Measurements from ENCODE around the gene LOXL1.

LOXL1 gene

DNA sequence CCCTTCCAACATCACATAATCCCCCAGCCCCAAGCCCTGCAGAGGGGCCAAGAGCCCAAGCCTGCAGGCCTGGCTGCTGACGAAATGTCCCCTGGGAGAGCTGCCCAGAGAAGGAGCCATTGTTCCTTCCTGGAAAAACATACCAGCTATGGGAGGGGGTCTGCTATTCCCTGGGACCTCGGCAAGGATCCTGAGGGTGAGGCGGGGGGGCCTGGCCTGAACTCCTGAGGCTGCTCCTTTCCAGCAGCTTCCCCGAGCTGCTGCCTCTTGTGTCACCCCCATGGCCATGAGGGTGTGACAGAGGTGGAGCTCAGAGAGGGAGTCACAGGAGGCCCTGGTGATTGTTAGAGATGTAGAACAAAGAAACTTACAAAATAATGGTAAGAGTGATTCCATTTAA, 12.9 kb downstream of the LOXL1 start:
- no peak for DNase-seq (ENCODE audit: low read depth)

DNA sequence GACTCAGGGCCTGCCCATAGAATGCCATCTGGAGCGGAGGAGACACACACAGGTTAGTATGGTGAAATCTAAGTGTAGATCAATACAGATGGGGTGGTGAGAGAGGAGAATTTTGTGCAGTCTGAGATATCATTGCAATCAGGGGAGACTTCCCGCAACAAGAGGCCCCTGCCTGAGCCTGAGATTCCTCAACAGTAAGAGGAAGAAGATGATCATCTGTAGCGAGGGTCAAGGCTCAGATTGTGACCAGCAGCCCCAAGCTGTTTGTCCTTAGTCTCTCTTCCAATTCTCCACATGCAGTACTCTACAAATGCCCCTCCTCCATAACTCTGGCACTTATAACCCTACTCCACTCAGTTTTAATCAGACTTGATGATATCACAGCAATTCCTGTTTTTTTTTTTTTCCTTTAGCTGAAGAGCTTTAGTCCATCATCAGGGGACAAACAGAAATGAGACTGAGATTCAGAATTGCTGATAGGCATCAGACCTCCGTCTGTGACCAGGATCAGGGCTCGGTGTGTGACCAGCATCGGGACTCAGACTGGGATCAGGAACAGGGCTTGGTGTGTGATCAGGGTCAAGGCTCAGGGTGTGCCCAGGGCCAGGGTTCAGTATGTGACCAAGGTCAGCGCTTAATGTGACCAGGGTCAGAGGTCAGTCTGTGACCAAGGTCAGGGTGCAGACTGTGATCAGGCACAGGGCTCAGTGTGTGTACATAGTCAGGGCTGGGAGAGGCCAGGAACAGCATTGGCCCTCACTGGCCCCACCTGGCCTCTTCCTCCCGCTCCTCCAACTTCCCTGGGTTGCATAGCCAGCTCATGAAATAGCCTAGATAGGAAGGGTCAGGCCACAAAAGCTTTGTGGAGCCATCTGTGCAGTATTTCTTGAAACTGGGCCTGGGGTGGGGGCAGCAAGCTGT, 14.1 kb downstream of the LOXL1 start:
- DNase-seq (ENCODE audit: low read depth), result no peak

DNA sequence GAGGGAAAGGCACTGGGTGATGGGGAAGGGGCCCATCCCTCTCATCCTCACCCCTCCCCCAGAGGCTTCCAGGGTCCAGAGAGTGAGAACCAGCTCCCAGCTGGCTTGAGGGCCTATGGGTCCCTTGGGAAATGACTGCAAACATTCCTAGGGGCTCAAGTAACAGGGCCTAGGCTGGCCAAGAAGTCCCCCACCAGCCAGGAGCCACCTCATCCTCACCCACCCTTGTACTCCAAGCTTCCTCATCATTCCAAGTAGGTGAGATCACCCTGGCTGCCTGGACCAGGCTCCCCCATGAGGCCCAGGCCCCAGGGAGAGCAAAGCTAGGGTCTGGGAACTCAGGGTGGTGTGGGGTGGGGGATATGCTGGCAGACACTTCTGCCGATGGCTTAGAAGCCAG, 14.8 kb downstream of the LOXL1 start:
- peak; percentile 90 for DNase-seq (ENCODE audit: low read depth)

DNA sequence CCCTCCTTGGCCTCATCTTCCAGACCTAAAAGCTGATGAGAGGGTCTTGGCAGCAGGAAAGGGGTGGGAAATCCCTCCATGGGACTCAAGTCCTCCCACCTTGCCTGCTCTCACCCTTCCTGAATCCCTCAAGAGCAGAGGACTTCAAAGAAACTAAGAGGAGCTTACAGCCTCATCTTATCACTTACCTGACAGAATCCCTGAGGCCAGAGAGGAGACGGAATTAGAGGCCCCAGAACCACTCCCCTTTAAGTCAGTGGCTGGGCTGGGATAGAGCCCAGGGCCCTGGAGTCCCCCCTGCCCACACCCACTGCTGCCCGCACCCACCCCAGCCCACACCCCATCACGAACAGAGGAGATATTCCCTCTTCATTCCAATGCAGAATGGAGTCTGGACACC, 15.2 kb downstream of the LOXL1 start:
- DNase-seq (ENCODE audit: low read depth), result no peak

DNA sequence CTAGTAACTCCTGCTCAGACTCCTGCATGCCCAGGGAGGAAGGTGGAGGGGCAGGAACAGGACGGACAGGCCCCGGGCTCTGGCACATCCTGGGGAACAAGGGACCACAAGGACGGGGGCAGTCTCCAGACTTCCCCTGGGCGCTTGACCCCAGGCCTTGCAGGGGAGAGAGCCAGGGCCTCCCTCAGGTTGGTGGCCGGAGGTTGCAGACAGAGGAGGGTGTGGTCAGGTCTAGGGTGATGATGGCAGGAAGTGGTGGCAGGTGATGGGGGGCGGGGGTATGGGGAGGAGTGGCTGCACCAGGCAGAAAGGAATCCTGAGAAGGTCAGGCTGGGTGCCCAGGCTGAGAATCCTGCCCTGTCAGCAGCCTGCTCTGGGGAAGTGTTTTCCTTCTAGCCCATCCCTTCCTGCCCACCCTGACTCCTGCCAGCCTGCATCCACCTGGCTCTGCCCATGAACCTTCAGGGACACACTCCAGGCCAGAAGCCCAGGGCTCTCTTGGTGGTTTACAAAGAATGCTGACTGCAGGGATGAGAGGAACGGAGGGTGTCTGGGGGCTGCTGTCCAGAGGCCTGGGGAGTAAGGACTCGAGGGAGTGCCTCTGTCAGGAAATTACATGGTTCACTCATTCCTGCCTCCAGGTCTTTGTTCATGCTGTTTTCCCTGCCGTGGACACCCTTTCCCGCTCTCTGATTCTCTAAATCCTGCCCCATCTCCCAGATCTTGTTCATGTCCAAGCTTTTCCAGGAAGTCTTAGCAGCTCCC, 15.8 kb downstream of the LOXL1 start:
- no peak for DNase-seq (ENCODE audit: low read depth)

DNA sequence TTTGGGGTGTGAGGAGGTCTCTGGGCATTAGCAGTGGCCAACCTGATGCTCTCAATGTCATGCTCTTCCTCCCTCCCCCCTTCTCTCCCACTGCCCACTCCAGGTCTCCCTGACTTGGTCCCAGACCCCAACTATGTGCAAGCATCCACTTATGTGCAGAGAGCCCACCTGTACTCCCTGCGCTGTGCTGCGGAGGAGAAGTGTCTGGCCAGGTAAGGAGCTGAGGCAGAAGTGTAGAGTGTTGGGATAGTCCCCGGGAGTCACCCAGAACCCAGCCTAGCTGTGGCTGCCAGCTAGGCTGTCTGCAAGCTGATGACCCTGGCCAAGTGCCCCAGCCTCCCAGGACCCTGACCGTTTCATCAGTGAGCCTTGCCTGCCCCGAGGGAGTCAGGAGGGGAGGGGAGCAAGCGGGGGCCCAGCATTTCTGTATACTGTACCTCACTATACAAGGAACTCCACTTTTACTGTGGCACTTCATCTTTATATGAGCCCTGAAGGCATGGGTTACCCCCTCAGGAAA, 16.5 kb downstream of the LOXL1 start:
- no peak for DNase-seq (ENCODE audit: low read depth)

DNA sequence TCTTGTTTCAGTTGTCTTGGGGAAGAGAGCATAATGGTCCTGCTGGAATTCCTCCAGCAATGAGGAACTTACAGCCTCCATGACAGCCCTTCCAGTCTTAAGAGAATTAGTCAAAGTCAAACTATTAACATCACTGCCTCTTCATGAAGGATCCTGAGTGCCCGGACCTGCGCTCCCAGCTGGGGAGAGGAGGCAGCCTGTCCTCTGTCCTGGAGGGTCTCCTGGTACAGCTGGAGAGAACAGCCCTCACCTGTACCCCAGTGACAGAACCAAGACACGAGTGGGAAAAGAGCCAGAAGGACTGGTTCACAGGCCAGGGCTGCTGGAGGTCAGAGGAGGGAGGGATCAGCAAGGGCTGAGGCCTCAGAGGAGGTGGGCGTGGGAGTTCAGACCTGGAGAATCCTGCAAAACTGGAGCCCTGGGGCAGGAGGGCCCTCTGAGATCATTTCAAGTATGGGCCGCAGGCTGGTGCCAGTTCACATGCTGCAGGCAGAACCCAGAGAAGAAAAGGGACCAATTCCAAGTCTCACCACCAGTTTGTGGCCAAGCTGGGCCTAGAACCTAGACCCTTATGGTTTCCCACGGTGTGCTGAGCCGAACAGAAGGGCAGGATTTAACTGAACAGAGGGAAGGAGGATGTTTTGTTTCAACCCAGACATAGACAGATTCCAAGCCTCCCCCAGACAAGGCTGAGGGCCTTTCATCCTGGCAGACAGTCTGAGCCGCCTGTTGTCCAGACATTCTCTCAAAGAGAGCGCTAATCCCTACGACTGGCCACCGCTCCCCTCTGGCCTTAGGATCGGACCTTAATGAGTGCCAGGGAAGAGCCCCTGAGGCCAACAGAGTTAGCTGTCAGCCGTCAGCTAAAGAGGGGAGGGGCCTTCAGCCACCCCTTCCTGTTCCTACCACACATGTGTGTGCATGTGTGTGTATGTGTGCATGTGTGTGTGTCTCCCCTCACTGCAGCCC, 18.2 kb downstream of the LOXL1 start:
- no peak for DNase-seq (ENCODE audit: low read depth)

DNA sequence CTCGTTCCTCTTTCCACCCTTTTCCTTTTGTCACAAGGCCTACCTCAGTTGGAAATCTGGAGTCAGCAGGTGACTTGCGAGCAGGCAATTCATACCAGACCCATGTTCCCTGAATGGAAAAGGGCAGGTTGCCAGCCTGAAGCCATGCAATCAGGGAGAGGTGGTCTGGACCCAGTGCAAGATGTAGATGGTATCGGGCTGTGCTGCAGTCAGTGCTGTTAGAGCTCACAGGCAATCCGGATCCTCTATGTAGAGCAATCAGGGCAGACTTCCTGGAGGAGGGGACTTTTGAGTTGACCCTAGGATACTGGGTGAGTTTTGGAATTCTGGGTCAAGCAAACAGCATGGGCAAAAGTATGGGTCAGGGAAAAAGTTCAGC, 18.9 kb downstream of the LOXL1 start:
- no peak for DNase-seq (ENCODE audit: low read depth)

DNA sequence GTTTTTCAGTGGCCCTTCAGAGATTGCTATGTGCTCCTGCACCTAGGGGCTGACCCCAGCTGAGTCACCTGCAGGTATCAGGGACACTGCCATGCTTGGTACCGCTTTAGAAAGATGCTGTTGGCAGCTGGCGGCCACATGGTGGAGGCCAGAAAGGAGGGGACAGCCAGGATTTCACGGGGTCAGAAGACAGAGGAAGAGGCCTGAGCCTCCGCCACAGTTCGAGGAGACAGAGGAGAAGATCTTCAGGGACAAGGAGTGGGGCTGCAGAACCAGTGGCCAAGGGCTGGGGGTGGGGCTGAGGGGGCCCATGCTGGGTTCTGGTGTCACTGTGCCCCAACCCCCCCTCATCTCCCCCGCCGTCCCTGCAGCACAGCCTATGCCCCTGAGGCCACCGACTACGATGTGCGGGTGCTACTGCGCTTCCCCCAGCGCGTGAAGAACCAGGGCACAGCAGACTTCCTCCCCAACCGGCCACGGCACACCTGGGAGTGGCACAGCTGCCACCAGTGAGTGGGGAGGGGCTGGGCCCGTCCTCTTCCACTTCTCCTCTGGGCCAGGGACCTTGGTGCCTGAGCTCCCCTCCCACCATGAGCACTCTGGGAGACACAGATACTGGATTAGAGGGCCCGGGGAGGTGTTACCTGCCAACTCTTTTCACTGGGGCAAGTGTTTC, 19.9 kb downstream of the LOXL1 start:
- DNase-seq (ENCODE audit: low read depth), result no peak

DNA sequence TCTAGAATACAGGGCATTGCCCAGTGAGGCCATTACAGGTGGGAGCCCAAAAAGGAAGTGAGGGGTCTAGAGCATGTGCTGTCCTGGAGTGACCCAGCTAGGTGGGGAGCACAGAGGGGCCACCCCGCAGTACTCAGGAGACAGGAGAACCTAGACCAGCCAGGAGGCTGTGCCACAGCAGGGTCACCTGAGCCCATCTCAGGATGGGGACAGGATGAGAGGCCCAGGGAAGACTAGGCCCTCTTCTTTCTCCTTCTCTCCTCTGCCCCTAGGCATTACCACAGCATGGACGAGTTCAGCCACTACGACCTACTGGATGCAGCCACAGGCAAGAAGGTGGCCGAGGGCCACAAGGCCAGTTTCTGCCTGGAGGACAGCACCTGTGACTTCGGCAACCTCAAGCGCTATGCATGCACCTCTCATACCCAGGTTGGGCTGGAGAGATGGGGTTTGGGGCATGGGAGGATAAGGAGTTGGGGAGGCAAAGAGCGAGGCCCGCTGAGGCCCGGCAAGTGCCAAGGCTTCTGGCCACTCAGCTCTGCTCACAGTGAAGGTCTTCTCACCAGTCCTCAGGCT, 20.6 kb downstream of the LOXL1 start:
- no peak for DNase-seq (ENCODE audit: low read depth)

DNA sequence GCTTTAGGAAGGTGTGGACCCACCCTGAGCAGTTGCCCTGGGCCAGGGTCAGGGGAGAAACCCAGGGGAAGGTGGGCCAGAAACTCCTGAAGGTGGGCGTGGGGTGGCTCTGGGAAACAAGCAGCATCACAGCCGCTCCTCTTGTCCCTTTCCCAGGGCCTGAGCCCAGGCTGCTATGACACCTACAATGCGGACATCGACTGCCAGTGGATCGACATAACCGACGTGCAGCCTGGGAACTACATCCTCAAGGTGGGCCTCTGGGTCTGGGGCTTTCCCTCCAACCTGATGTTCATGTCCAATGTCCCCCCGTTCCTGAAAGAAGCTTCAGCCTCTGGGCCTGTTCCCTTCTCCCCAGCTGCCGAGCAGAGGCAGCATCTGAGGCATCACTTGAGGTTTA, 21.4 kb downstream of the LOXL1 start:
- DNase-seq (ENCODE audit: low read depth), result no peak

DNA sequence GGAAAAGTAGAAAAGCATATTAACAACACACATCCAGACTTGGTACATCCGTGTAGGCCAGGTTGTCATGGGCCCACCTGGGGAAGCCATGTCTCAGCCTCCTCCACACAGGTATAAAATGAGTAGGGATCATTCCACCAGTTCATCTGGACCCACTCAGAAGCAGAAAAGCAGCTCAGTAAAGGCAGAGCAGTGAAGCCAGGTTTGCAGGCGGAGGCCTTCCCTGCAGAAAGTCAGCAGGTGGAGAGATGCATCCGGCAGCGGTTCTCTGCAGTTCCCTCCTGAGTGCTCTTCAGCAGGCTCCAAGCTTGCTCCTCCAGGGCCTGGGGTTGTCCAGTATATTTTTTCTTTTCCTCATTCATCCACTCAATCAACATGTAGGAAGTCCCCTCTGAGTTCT, 22.1 kb downstream of the LOXL1 start:
- no peak for DNase-seq (ENCODE audit: low read depth)

DNA sequence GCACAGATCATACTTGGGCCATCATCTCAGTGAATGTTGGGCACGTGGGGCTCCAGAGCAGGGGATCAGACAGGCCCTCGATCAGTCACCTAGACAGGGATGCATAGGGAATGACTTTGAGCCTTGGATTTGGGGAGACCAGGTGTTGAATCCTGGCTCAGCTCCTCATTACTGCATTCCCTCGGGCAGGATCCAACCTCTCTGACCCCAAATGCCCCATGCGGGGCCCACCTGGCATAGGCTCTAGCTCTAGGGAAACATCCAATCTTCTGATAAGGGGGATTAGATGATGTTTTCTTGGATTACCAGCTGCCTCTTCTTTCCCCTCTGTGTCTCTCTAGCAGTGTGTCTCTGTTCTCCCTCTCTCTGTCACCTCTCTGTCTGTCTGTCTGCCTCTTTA, 22.7 kb downstream of the LOXL1 start:
- no peak for DNase-seq (ENCODE audit: low read depth)

DNA sequence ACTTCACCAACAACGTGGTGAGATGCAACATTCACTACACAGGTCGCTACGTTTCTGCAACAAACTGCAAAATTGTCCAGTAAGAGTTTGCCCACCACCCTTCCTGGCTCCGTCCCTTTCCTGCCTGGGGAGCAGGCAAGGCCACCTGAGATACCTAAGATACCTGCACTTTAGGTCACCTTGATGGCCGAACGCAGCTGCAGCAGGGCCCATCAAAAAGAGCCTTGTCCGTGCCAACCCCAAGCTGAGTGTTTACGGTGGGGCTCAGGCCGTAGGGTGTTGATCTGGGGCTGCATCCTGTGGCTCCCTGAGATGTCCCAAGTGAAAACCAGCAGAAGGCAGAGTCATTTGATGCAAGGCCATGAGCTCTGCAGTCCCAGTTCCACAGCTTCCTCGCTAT, 23.2 kb downstream of the LOXL1 start:
- no peak for DNase-seq (ENCODE audit: low read depth)

DNA sequence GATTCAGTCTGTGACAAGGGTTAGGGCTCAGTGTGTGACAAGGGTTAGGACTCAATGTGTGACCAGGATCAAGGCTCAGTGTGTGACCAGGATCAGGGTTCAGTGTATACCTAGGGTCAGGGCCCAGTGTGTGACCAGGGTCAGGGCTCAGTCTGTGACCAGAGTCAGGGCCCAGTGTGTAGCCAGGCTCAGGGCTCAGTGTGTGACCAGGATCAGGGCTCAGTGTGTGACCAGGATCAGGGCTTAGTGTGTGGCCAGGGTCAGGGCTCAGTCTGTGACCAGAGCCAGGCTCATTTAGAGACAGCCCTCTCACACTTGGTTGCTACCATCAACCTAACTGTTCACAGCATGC, 24.2 kb downstream of the LOXL1 start:
- DNase-seq (ENCODE audit: low read depth), result no peak

DNA sequence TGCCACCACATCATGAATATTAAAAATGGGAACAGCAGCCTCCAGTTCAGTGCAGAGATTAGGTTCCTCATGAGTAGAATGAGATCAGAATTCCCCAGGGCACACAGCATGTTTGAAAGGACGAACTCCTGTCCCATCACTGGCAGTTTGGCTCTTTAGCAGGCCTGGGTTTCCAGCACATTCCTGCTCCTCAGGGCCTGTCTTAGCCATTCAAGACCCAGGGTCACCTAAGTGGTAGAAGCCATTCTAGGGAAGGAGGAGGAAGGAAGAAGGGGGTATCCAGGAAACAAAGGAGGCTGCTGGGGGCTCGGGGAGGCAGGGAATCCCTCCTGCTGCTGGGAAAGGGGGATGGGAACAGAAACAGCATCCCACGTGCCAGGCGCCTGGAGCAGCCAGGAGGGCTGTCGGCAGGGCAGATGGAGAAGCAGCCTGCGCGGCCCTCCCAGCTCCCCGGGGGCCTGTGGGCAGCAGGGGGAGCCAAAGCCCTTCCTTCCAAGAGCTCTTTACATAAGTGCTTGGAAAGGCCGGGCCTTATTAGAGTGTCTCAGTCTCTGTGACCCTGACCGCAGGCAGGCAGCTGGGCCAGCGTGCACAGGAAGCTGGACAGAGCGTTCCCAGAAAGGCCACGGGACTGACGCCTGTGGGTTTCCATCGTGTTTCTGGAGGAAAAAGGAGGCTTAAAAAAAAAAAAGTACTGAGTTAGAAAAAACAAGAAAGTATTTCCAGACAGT, 24.7 kb downstream of the LOXL1 start:
- peak; percentile 95 for DNase-seq (ENCODE audit: low read depth)

DNA sequence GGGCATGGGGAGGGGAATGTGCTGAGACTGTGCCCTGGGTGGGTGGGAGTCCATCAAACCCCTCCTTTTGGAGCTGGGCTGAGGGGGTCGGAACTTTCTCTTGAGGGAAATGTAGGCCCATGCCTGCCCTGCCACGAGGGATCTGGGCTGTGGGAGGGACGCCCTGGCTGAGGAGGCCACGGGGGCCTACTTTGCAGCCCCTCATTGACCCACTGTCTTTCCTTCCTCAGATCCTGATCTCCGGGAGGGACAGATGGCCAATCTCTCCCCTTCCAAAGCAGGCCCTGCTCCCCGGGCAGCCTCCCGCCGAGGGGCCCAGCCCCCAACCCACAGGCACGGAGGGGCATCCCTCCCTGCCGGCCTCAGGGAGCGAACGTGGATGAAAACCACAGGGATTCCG, 25.3 kb downstream of the LOXL1 start:
- no peak for DNase-seq (ENCODE audit: low read depth)

DNA sequence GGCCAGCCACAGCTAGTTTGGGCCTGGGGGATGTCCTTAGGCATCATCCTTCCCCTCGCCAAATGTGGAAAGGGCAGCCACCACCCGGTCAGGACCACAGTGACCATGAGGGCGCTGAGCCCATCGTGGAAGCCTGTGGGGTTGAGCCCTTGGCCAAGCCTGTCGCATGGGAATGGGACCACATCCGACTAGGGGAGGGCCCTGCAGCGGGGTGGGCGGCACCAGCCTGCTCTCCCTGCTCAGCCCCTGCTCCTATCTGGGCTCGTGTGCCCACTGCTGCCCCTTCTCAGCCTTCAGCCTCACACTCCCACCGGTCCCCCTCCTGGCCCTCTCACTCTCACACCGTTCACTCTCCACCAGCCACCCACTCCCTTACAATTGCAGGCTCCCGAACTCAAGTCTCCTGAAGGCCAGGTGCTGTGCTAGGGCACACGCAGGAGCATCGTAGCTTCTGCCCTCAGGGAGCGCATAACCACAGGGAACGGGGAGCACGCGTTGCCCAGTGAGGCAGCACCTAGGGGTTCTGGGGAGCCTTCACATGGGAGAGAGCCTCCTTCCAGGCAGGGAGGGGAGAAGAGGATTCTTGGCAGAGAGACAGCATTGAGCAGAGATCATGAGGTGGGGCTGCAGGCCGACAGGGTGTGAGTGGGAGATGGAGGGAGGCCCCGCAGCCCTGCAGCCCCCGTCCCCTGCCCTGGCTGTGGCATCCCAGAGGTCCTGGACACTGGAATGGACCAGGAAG, 26.1 kb downstream of the LOXL1 start:
- DNase-seq (ENCODE audit: low read depth), result no peak

DNA sequence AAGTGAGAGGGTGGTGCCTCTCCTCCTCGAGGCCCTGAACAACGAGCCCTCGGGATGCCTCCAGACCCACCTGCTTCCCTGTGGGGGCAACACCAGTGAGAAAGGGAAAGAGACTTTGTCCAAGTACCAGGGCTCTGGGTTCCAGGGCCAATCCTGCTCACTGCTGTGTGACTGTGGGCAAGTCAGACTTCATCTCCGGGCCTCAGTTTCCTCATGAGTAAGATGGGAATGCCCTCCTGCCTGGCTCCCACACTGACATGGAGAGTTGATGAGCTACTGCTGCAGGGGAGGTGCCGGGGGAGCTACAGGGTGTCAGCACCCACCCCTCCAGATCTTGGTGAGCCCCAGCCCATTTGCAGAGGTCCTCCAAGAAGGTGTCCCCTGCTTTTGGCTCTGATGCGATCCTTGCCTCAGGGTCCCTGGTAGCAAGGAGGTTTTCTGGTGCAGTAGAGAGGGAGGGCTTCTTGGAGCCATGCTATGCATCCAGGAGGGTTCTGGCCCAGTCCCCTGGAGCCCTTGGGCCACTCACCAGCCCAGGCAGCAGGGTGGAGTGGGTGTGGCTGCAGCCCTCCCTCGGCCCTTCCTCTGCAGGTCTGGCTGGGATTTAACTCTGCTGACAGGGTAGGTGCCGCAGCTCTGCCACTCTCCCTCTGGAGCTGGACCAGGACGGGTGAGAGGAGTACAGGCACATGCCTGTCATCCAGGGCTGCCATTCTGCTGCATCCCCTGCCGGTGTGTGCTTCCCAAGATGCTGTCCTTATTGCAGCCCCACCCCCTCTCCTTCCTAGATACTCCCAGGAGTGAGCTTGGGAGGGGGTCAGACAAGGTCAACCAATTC, 26.9 kb downstream of the LOXL1 start:
- no peak for DNase-seq (ENCODE audit: low read depth)
